ENCODE data around the gene KCNC2.
"Not testable (repeated sequence)": the region's sequence is repeated elsewhere in the genome, so short reads cannot be mapped to it uniquely, and the experiment has no call there.

Gene KCNC2

GRCh38 chr12:75205558-75205957 is 4.1 kb downstream of the KCNC2 start:
- Histone ChIP-seq H3K9me3 (peaks cover 31% of the 10 kb centered on the region), H3K9ac (no peak overlapping the region), H3K4me1 (peaks cover 11% of the 10 kb centered on the region), H3K36me3 (no peaks in the 10 kb centered on the region), H4K20me1 (no peaks in the 10 kb centered on the region), H3K4me3 (no peak overlapping the region), H3K27ac (no peak overlapping the region), H3K4me2 (no peak overlapping the region), H3K27me3 (no peaks in the 10 kb centered on the region)
- no peak for TF ChIP-seq Cebpa-rat (IDR thresholded peaks at IDR 0.05)

- Histone ChIP-seq H3K4me1 (peaks cover 12% of the 10 kb centered on the region), H3K27ac (no peak overlapping the region), H3K4me2 (no peak overlapping the region), H3K9ac (no peak overlapping the region), H3K4me3 (no peak overlapping the region), H3K36me3 (no peaks in the 10 kb centered on the region), H3K9me3 (no peaks in the 10 kb centered on the region), H3K27me3 (no peaks in the 10 kb centered on the region), H4K20me1 (no peaks in the 10 kb centered on the region)
- no peak for TF ChIP-seq Cebpa-rat (IDR thresholded peaks at IDR 0.05)
Observed at GRCh38 chr12:75196865-75197264, 12.8 kb downstream of the KCNC2 start.

DNA sequence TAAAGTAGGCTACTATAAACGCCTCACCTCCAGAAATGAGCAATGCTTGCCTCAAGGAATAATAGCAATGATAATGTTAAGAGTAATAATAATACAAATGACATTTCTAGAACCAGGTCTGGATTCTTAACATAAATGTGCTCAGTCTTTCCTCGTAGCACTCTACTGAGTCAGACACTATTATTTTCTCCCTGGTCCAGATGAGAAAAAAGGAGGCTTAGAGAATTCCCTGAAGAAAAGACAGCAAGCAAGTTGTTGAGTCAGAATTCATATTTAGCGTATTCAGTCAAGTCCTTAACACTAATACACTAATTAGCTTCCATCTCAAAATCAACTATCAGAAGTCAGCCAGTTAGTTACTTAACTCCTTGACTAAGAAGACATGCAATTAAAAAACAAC is 13.2 kb downstream of the KCNC2 start:
- Histone ChIP-seq H3K4me3 (no peak overlapping the region), H4K20me1 (no peaks in the 10 kb centered on the region), H3K27me3 (no peaks in the 10 kb centered on the region), H3K27ac (no peak overlapping the region), H3K9me3 (no peaks in the 10 kb centered on the region), H3K4me1 (peaks cover 10% of the 10 kb centered on the region), H3K36me3 (no peaks in the 10 kb centered on the region), H3K9ac (no peak overlapping the region), H3K4me2 (no peak overlapping the region)
- no peak for TF ChIP-seq Cebpa-rat (IDR thresholded peaks at IDR 0.05)

DNA sequence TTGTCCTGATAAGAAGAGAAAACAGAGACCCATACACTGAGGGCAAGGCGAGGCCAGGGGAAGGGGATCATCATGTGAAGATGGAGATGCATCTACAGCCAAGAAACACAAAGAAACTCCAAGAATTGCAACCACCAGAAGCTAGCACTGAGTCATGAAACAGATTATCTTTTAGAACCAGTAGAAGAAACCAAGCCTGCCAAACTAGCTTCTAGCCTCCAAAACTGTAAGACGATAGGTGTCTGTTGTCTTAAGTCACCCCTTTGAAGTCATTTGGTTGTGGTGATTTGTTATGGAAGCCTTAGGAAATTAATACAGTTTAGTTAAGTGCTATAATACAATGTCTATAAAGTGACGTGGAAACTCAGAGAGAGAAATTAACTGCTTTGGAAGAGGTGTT is 15.4 kb downstream of the KCNC2 start:
- Histone ChIP-seq H3K4me2 (no peak overlapping the region), H3K9ac (no peak overlapping the region), H3K9me3 (no peaks in the 10 kb centered on the region), H3K4me1 (no peaks in the 10 kb centered on the region), H3K4me3 (no peak overlapping the region), H3K27me3 (no peaks in the 10 kb centered on the region), H3K27ac (no peak overlapping the region), H4K20me1 (no peaks in the 10 kb centered on the region), H3K36me3 (no peaks in the 10 kb centered on the region)
- no peak for TF ChIP-seq Cebpa-rat (IDR thresholded peaks at IDR 0.05)

GRCh38 chr12:75192196-75192595 is 17.4 kb downstream of the KCNC2 start:
- no peaks in the 10 kb centered on the region for H4K20me1 ChIP-seq
- H3K9ac ChIP-seq: no peak overlapping the region
- no peak overlapping the region for H3K27ac ChIP-seq
- no peaks in the 10 kb centered on the region for H3K4me1 ChIP-seq
- H3K9me3 ChIP-seq: no peaks in the 10 kb centered on the region
- H3K27me3 ChIP-seq: no peaks in the 10 kb centered on the region
- no peaks in the 10 kb centered on the region for H3K36me3 ChIP-seq
- no peak overlapping the region for H3K4me3 ChIP-seq
- H3K4me2 ChIP-seq: no peak overlapping the region
- no peak for TF ChIP-seq Cebpa-rat (IDR thresholded peaks at IDR 0.05)

GRCh38 chr12:75190846-75191245 is 18.8 kb downstream of the KCNC2 start:
- H3K4me1 ChIP-seq: no peaks in the 10 kb centered on the region
- no peak overlapping the region for H3K9ac ChIP-seq
- H3K27me3 ChIP-seq: no peaks in the 10 kb centered on the region
- no peaks in the 10 kb centered on the region for H3K9me3 ChIP-seq
- no peak overlapping the region for H3K4me3 ChIP-seq
- no peak overlapping the region for H3K4me2 ChIP-seq
- no peak overlapping the region for H3K27ac ChIP-seq
- no peak for TF ChIP-seq Cebpa-rat (IDR thresholded peaks at IDR 0.05)
- H4K20me1 ChIP-seq: no peaks in the 10 kb centered on the region
- no peaks in the 10 kb centered on the region for H3K36me3 ChIP-seq

DNA sequence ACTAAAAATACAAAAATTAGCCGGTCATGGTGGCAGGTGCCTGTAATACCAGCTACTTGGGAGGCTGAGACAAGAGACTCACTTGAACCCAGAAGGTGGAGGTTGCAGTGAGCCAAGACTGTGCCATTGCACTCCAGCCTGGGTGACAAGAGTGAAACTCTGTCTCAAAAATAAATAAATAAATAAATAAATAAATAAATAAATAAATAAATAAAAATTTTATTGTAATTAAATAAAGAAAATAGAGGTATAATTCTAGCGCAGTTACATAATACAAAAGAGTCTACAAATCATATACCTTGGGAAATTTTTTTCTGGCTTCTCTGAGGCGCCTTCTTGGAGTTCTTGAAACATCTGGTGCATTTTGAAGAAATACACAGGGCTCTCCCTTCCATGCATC is 23.8 kb downstream of the KCNC2 start:
- H3K36me3 ChIP-seq, H3K4me2 ChIP-seq, H3K9ac ChIP-seq, H3K27me3 ChIP-seq, H4K20me1 ChIP-seq, H3K4me3 ChIP-seq, H3K27ac ChIP-seq, H3K9me3 ChIP-seq, H3K4me1 ChIP-seq: not testable (repeated sequence)

DNA sequence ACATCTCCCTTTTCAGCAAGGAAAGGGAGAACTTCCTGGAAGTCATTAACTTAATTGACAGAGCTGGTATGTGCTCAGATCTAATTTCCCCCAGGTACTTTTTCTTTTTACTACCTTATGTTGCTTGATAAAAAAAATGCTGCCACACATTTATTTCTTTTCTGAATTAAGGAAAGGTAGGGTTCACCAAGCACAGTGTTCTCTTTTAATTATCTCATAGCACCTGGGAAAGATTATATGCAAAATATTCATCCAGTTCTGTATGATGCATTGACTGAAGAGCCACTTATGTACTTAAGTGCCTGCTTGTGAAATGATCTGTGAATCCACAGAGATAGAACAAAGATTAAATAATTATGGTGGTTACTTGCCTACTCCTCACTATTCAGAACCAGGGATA is 25.1 kb downstream of the KCNC2 start:
- no peak overlapping the region for H3K4me3 ChIP-seq

GRCh38 chr12:75183967-75184366 is 25.7 kb downstream of the KCNC2 start:
- Histone ChIP-seq H3K27ac (no peak overlapping the region), H3K4me1 (no peaks in the 10 kb centered on the region), H3K9me3 (no peaks in the 10 kb centered on the region), H4K20me1 (no peaks in the 10 kb centered on the region), H3K36me3 (no peaks in the 10 kb centered on the region), H3K4me2 (no peak overlapping the region), H3K27me3 (no peaks in the 10 kb centered on the region), H3K4me3 (no peak overlapping the region), H3K9ac (no peak overlapping the region)
- no peak for TF ChIP-seq Cebpa-rat (IDR thresholded peaks at IDR 0.05)

More for the DNA sequence above, 25.1 kb downstream of the KCNC2 start:
- no peak for TF ChIP-seq Cebpa-rat (IDR thresholded peaks at IDR 0.05)
- Histone ChIP-seq H3K27me3 (no peaks in the 10 kb centered on the region), H3K9ac (no peak overlapping the region), H3K36me3 (no peaks in the 10 kb centered on the region), H3K27ac (no peak overlapping the region), H4K20me1 (no peaks in the 10 kb centered on the region), H3K9me3 (no peaks in the 10 kb centered on the region), H3K4me1 (no peaks in the 10 kb centered on the region), H3K4me2 (no peak overlapping the region)

GRCh38 chr12:75177997-75178396 is 31.6 kb downstream of the KCNC2 start:
- no peaks in the 10 kb centered on the region for H3K27me3 ChIP-seq
- H3K4me1 ChIP-seq: no peaks in the 10 kb centered on the region; the same call in 1 of the 2 replicates
- no peaks in the 10 kb centered on the region for H4K20me1 ChIP-seq
- no peak overlapping the region for H3K9ac ChIP-seq
- no peaks in the 10 kb centered on the region for H3K9me3 ChIP-seq
- no peak overlapping the region for H3K27ac ChIP-seq
- TF ChIP-seq Cebpa-rat (IDR thresholded peaks at IDR 0.05): no peak
- no peaks in the 10 kb centered on the region for H3K36me3 ChIP-seq
- H3K4me3 ChIP-seq: no peak overlapping the region
- H3K4me2 ChIP-seq: no peak overlapping the region

GRCh38 chr12:75172611-75173010 is 37.0 kb downstream of the KCNC2 start:
- Histone ChIP-seq H3K9ac (no peak overlapping the region), H3K27ac (no peak overlapping the region), H3K4me2 (peak overlapping the region; percentile 22), H3K4me1 (peaks cover 10% of the 10 kb centered on the region), H3K27me3 (no peaks in the 10 kb centered on the region), H4K20me1 (no peaks in the 10 kb centered on the region), H3K9me3 (no peaks in the 10 kb centered on the region), H3K36me3 (no peaks in the 10 kb centered on the region), H3K4me3 (no peak overlapping the region)
- no peak for TF ChIP-seq Cebpa-rat (IDR thresholded peaks at IDR 0.05)

All from BLaER1 (cell line).